HG03139 (cell line): ENCODE measurements around the gene ARAF.
"Not testable (repeated sequence)": the region's sequence is repeated elsewhere in the genome, so short reads cannot be mapped to it uniquely, and the experiment has no call there.

Experiments used
- ATAC-seq: cut with Tn5 transposase; IDR thresholded peaks from one replicate; pipeline ENCODE4 v1.9.1; 2021; ENCODE audit not compliant: unreplicated experiment

The ARAF gene

DNA sequence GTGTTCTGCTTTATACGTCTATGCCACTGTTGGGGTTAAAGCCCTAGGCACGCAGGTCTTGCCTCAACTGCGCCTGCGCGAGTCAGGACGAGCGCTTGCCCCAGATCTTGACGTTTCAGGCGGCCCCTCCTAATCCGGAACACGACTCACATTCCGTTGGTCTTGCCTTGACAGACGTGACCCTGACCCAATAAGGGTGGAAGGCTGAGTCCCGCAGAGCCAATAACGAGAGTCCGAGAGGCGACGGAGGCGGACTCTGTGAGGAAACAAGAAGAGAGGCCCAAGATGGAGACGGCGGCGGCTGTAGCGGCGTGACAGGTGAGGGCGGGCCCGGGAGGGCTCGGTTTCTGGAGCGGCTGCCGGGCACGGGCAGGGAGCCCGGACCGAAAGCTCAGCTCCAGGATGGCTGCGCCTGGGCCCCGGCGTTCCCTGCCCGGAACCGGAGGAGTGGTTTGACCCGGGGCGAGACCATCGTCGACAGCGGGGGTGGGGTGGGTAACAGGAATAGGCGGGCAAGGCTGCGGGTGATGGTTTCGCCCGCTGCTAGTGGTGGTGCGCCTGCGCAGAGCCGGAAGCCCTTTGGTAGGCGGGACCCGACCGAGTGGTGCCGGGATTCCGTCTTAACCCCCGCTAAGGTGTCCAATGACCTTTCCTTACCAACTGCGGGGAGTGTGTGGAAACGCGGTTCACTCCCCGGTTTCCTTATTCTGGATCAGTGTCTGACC, at the start of gene ARAF:
TSS of gene ARAF (plus strand) at position 272 of the 725 bp plus-strand sequence. CDS start 1,763 bp downstream, outside the sequence.
- ATAC-seq: peak; percentile 91

- ATAC-seq: not testable (repeated sequence)
Observed at GRCh38 chrX:47512383-47512782, 48.6 kb upstream of the ARAF start.

DNA sequence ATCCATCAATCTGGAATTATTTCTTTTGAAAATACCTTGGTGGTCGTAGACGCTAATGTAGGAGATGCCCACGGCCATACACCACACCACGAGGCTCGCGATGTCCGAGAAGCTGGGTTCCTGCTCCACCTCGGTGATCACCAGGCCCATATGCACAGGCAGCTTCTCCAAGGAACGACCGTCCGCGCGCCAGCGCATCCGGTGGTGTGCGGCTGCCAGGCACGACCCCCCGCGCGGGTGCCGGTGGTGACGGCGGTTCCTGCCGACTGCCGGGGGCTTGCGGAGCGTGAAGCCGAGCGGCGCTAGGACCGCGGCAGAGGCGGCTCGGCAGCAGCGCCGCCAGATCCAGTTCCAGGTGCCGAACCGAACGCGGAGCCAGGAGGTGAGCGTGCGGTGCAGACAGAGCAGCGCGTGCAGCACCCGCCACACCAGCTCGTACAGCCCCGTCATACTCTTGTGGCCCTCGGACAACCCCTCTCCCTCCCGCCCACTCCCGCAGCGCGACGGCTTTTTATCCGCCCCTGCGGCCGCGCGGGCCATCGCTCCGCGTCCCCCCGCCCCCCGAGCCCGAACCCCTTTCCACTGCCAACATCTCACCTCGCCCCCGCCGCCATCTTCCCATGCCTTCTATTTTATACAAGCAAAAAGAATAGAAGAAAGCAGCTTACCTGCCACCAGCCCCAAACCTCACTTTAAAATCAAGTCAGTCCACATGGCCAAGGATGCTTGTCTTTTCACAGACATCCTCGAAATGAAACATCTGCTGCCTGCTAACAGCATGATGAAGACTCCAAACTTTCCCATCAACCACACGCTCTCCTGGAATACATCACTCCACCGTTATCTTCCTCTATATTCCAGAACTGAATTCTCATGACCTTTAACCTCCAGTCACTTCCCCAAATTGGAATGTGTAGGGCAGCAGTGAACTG, 47.7 kb upstream of the ARAF start:
- ATAC-seq: peak; percentile 60

DNA sequence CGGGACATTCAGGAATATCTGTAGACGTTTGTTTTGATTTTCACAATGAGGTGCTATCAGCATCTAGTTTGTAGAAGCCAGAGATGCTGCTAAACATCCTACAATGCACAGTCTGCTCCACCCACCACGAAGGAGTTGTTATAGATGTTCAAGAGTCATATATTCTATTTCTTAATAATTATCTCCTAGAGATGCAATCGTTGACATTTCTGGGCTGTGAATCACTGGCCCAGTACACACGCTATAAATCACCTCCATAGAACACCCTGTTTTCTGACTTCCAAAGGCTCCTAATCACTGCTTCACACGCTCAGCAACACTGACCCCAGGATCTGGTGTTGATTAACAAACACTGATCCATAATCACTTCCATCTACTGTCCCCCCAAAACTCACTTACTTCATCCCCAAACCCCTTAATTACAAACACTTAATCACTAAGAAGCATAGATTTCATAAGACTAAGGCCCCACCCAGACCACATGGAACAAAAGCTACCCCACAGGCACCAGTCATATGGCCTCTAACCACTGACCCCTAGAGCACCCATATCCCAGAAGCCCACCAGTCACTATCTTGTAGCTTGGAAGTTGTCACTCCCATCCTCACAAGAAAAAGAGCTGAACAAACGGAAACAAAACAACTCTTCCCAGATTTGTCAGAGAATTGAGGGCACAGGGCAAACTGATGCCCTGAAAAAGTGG, 46.3 kb upstream of the ARAF start:
- ATAC-seq: no peak

- ATAC-seq: no peak
Observed at GRCh38 chrX:47515941-47516665, 44.9 kb upstream of the ARAF start.

DNA sequence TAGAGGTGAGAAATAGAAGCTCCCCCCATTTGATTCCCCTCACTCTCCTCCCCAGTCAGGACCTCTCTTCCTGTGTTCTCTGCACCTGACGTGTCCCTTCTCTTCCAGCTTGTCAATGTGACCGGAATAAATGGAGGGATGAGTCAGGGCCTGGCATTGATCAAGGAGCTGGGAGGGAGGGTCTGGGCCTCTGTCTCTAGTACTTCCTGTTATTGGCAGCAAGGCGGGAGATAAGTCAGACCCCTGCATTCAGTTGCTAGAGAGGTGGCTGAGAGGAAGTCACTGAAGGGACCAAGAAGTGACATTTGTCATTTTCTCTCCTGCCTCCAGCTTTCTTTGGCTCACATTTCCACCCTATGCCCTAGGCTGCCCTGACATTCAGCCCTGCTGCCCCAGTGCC, 42.9 kb upstream of the ARAF start:
- no peak for ATAC-seq

GRCh38 chrX:47523297-47523696, 37.7 kb upstream of the ARAF start:
- ATAC-seq: peak; percentile 91

GRCh38 chrX:47523713-47524166, 37.3 kb upstream of the ARAF start:
- no peak for ATAC-seq

DNA sequence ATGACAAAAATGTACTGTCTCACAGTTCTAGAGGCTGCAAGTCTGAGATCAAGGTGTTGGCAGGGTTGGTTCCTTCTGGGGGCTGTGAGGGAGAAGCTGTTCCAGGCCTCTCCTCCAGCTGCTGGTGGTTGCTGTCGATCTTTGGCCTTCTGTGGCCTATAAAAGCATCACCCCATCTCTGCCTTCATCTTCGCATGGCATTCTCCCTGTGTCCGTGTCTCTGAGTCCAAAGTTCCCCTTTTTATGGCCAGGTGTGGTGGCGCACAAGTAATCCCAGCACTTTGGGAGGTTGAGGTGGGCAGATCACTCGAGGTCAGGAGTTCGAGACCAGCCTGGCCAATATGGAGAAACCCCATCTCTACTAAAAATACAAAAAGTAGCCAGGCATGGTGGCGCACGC, 31.5 kb upstream of the ARAF start:
- ATAC-seq: no peak

DNA sequence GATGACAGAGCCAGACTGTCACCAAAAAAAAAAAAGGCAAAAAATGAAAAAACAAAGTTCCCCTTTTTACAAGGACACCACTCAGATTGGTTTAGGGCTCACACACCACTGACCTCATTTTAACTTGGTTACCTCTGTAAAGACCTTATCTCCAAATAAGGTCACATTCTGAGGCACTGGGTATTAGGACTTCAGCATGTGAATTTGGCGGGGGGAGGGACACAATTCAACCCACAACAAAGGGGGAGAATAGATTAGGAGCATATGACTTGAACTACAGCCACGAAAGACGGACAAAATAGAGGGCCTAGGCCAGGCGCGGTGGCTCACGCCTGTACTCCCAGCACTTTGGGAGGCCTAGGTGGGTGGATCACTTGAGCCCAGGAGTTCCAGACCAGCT, 31.0 kb upstream of the ARAF start:
- ATAC-seq: no peak

- ATAC-seq: no peak
Observed at GRCh38 chrX:47539860-47540259, 21.1 kb upstream of the ARAF start.

DNA sequence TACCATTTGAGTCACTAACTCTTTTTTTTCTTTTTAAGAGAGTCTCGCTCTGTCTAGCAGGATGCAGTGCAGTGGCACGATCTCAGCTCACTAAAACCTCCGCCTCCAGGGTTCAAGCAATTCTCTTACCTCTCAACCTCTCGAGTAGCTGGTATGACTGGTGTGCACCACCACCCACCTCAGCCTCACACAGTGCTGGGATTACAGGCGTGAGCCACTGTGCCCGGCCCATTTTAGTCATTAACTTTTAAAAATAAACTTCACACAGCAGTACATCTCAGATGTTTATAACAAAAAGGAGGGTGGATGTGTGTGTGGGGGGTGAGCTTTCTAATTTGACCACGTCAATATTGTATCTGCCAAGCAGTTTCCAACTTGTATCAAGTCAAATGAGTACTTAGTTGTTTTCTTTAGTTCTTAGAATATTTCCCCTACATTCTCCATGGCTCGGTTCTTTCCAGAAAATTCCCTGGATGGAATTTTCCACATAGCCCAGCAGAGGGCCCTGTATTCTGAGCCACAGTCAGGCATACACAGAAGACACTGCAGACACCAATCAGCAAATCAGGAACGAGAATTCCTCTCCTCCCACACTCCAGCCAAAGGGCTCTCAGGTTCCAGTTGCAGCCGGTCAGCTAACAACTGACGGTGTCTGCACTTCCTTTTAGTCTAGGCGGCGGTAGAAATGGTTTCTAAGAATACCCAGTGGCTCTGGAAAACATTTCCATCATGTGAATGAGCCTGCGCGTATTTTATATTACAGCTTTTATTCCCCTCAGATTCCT, 20.1 kb upstream of the ARAF start:
- no peak for ATAC-seq

- no peak for ATAC-seq
Observed at GRCh38 chrX:47543496-47543895, 17.5 kb upstream of the ARAF start.

DNA sequence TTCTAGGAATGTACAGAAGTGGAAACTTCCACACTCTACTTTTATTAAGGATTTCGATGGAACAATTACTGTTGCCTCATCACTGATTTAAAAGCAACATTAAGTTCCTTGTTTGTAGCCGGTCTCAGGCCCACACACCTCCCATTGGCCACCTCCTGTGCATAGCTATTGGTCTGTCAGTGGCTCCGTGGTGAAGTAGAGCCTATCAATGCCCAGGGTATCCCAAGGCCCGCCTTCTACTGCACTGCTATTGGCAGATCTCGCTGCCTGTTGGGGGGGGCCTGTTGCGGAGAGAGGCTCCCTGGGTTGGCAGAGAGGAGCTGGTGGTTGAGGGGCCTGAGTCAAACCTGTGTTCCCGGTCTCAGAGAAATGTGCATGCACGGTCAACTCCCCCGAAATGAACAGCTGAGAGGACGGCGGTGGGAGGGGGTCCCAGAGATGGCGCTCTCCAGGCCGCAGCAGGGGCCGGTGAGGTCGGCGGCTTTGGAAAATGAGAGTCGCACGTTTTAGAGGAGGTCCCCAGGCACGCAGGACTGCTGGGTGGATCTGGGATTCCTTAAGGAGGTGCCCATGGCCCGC, 4.9 kb upstream of the ARAF start:
- peak; percentile 96 for ATAC-seq

GRCh38 chrX:47558436-47558835, 2.6 kb upstream of the ARAF start:
- ATAC-seq: no peak

GRCh38 chrX:47560179-47560933, 649 bp upstream of the ARAF start:
- no peak for ATAC-seq

GRCh38 chrX:47561659-47562151, 700 bp downstream of the ARAF start:
- ATAC-seq: no peak

GRCh38 chrX:47562615-47563243, 1.7 kb downstream of the ARAF start:
- ATAC-seq: no peak
